ENCODE measurements around the gene UBE2J1.
"Not testable (repeated sequence)": the region's sequence is repeated elsewhere in the genome, so short reads cannot be mapped to it uniquely, and the experiment has no call there.

UBE2J1 gene

DNA sequence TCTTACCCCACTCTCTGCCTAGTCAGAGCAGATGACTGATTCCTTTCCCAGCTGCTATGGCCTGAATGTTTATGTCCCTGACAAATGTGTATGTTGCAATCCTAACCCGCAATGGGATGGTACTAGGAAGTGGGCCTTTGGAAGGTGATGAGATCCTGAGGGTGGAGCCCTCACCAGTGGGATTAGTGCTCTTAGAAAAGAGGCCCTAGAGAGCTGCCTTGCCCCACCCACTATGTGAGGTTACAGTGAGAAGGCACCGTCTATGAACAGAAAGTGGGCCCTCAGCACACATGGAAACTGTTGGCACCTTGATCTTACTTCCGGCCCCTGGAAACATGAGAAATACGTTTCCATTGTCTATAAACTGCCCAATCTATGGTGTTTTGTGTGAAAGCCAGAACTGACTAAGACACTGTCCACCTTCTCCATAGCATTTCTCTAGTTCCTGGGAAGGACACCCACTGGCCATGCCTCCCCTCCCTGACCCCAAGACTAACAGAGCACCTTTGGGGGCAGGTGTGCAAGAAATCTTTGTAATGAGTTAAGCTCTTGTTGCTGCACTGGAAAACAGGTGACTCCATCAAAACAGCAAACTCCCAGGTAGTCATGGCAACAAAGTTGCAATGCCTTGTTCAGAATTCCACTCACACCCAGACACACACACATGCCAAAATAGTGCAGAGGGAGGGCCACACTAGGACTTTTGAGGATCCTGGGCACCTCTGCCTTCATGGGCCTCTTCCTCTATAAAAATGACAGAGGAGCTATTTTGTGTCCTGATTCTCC, 53.6 kb downstream of the UBE2J1 start:
- in situ Hi-C loops (cut with MboI; ENCODE audit: low pct_unique_long_range_greater_than_20kb, low sequenced_read_pairs) = no loop called here
- peak; percentile 41 for DNase-seq

DNA sequence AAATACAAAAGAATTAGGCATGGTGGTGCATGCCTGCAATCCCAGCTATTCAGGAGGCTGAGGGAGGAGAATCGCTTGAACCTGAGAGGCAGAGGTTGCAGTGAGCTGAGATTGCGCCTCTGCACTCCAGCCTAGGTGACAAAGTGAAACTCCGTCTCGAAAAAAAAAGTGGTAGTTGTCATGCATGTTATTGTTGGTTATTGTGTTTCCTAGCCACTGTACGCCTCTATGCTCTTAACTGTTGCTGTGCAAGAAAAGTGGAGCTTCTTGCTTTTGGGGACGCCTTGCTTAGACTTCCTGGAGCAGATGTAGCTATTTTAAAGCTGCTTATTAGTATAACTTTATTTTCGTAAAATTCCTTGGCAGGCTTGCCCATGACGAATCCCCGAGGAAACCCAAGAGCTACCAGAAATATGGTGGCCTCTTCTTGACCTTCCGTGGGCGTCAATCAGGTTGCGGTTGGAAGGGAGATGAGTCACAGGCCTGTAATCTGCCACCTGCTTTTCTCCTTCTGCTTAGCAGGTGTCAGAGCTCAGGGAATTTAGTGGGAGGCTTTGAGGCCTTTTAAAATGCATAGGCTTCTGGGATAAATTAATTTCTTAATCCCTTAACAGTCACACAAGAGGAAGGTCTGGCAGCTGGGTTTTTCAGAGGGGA, 54.7 kb downstream of the UBE2J1 start:
- DNase-seq = peak; percentile 84

DNA sequence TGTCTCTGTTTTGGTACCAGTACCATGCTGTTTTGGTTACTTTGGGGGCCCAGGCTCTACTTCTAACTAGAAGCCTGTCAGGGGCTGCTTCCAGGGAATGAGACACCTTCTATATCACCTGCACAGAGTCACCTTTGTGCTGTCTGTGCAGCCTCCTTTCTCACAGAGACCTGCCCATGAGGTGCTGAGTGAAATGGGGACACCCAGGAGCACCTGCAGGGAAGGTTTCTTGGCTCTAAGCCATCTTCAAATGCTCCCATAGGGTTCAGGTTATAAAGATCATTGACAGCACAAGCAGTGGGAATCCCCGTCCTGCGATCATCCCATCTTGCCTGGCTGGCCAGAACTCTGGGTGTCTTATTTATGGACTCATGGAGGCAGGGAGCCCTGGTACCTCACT, 56.5 kb downstream of the UBE2J1 start:
- in situ Hi-C loops (cut with MboI; ENCODE audit: low pct_unique_long_range_greater_than_20kb, low sequenced_read_pairs) = no loop called here

More for the DNA sequence above, 54.7 kb downstream of the UBE2J1 start:
- in situ Hi-C loops (cut with MboI; ENCODE audit: low pct_unique_long_range_greater_than_20kb, low sequenced_read_pairs) = no loop called here

DNA sequence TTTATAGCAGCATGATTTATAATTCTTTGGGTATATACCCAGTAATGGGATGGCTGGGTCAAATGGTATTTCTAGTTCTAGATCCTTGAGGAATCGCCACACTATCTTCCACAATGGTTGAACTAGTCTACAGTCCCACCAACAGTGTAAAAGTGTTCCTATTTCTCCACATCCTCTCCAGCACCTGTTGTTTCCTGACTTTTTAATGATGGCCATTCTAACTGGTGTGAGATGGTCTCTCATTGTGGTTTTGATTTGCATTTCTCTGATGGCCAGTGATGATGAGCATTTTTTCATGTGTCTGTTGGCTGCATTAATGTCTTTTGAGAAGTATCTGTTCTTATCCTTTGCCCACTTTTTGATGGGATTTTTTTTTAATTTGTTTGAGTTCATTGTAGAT, 57.4 kb downstream of the UBE2J1 start:
- DNase-seq; in situ Hi-C loops (cut with MboI; ENCODE audit: low pct_unique_long_range_greater_than_20kb, low sequenced_read_pairs): not testable (repeated sequence)

More for the DNA sequence above, 56.5 kb downstream of the UBE2J1 start:
- DNase-seq = no peak

DNA sequence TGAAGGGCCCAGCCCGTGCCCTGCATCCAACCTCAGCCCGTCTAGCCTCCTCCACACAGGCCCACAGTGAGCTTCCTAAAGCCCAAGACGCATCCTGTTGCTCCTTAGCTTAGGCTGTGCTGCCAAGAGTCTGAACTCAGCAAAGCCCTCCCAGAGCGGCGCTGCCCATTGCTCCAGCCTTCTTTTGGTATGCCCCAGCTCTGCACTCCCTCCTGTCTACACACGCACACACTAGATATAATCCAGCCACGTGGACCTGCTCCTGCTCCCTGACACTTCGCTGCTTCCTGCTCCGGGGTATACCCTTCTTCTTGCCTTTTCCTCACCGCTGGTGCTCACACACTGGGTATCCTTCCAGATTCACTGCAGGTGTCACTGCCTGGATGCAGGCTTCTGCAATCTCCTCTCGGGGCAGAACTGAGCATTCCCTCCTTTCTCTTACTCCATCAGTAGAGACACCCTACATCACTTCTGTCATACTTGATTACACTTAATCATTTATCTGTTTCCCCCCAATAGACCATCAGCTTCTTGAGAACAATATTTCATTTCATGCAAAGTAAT, 61.2 kb downstream of the UBE2J1 start:
- in situ Hi-C loops (cut with MboI; ENCODE audit: low pct_unique_long_range_greater_than_20kb, low sequenced_read_pairs) = no loop called here
- no peak for DNase-seq

DNA sequence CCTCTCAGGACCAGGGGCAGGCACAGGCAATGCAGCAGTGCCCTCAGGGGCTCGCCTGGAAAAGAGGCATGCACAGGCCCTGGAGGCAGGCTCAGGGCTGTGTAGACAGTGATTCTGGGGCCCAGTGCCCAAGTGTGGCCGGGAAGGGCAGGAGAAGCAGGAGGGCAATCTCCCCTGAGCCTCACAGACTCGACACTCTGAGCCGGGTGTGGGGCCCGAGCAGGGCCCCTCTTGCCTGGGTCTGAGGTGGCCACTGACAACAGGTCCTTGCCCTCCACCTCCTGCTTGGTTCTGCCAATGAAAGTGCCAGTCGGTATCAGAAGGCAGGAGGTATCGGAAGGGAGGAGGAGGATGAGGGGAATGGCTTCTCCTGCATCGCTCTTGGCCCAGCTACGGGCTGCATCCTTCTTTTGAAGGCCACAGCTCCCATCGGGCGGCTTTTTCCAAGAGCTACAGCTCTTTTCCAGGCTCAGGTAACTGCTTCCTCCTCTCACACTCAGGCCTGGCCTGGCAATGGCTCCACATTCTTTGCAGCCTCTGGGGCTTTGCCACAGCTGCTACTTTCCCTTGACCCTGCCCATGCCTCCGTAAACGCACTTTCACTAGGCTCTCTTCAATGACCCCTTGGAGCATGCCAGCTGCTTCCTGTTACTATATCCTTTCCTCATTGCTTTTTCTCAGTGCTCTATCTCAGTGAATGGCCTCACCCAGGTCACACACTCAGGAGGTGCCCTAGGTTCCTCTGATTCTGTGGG, 61.9 kb downstream of the UBE2J1 start:
- DNase-seq = no peak
- in situ Hi-C loops (cut with MboI; ENCODE audit: low pct_unique_long_range_greater_than_20kb, low sequenced_read_pairs) = no loop called here

DNA sequence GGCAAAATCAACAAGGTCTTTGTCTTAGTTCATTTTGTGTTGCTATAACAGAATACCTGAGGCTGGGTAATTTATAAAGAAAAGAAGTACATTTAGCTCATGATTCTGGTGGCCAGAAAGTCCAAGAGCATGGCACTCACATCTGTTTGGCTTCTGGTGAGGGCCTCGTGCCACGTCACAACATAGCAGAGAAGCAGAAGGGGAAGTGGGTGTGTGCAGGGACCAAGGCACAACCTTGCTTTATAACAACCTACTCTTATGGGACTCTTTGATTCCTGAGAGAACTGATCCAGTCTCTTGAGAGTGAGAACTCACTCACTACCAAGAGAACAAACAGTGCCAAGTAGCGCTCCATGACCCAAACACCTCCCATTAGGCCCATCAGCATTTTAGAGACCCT, 62.8 kb downstream of the UBE2J1 start:
- no peak for DNase-seq
- in situ Hi-C loops (cut with MboI; ENCODE audit: low pct_unique_long_range_greater_than_20kb, low sequenced_read_pairs) = no loop called here

DNA sequence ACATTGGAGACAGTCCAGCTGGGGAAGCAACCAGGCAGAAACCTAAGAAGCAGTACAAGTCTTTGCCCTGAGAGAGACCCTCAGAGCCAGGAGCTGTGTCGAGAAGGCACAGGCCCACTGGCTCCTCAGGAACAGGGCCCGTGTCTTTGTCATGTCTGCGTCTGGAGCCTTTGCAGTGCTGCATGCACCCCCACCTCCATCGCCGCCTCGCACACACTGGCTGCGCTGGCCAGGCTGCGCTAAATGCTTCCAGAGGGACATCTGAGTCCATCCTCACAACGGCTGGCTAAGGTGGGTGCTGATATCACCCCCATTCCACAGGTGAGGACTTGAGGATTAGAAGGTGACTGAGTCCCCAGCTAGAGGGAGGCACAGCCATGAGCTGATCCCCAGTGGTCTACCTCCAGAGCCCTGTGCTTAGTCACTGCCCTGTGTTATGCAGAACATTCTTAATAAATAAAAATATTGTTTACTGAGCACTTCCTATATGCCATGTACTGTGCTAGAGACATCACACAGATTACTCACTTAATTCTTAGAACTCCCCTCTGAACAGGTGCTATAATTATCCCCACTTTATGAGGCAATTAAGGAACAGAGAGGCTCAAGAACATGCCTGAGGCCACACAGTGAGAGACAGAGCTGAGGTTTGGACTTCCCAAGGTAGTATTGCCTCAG, 65.0 kb downstream of the UBE2J1 start:
- in situ Hi-C loops (cut with MboI; ENCODE audit: low pct_unique_long_range_greater_than_20kb, low sequenced_read_pairs) = no loop called here
- no peak for DNase-seq

DNA sequence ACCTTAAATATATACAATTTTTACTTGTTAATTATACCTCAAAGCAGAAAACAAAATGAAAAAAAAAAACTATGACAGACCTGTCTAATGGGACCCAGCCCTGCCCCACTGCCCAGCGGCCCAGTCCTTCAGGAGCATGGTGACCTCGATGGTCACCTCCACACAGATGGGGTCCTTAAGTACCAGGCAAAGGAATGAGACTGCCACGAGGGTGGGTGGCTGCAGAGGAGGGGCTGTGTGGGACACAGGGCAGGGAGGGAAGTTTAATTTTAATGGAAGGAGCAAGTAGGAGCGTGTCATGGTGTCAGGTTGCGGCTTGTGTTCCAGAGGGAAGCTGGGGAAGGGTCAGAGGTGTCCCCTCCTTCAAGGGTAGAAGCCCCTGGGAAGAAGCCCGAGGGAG, 66.0 kb downstream of the UBE2J1 start:
- no peak for DNase-seq
- in situ Hi-C loops (cut with MboI; ENCODE audit: low pct_unique_long_range_greater_than_20kb, low sequenced_read_pairs) = no loop called here

DNA sequence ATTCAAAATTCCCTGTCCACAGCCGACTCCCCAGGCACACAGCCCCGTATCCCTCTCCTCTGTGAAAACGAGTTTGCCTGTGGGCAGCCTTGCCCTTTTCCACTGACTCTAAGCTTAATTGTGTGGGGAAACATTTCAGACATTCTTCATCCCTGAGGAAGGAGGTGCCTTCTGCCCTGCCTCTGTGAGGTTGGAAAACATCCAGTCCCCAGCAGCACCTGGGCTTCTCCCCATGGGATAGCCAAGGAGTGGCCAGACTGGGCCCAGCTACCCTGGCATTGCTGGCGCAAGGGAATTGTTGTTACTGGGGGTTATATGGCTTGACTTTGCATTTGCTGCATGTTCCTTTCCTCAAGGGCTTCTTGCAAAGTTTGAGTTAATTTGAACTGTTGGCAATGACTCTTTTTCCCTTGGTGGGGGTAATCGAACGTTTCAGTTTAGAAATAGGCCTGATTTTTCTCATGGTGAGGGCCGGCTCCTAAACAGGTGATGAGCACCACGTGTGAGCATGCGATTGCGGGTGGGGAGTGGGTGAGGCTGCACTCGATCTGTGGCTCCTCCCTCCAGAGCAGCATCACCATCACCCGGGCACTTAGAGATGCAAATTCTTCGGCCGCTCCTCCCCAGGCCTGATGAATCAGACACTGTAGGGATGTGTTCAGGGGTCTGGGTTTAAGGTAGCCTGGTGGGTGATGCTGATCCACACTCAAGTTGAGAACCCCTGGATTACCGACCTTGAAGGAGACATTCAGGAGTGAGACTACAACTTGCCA, 67.4 kb downstream of the UBE2J1 start:
- in situ Hi-C loops (cut with MboI; ENCODE audit: low pct_unique_long_range_greater_than_20kb, low sequenced_read_pairs) = no loop called here
- no peak for DNase-seq

DNA sequence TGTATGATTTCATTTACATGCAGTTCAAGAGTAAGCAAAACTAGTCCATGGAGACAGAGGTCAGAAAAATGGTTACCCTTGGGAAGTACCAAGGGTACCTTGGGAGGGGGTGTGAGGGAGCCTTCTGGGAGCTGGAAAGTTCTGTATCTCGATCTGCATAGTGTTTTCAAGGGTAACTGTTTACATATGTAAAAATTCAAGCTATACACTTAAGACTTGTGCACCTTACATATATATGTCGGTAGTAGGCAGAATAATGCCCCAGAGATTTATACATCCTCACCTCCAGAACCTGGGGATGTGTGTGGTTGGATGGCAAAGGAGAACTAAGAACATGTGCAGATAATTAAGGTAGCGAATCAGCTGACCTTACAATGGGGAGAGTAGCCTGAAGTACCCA, 68.4 kb downstream of the UBE2J1 start:
- no peak for DNase-seq
- in situ Hi-C loops (cut with MboI; ENCODE audit: low pct_unique_long_range_greater_than_20kb, low sequenced_read_pairs) = no loop called here

DNA sequence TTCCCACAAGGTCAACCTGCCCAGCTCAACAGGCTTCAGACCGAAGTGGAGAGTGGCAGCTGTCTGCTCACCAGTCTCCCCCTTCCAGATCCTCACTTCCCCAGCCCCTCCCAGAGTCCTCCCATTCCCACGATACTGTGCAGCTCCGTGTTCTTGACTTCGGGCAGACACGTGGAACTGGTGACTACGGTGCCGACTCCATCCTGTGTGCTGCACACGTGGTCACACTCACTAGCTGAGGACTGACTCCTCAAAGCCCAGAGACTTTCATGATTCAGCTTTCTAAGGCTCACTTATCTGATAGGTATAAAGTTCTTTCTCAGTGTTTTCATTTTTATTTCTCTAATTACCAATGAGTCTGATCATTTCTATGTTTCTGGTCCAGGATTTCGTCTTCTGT, 69.8 kb downstream of the UBE2J1 start:
- in situ Hi-C loops (cut with MboI; ENCODE audit: low pct_unique_long_range_greater_than_20kb, low sequenced_read_pairs) = no loop called here
- no peak for DNase-seq

DNA sequence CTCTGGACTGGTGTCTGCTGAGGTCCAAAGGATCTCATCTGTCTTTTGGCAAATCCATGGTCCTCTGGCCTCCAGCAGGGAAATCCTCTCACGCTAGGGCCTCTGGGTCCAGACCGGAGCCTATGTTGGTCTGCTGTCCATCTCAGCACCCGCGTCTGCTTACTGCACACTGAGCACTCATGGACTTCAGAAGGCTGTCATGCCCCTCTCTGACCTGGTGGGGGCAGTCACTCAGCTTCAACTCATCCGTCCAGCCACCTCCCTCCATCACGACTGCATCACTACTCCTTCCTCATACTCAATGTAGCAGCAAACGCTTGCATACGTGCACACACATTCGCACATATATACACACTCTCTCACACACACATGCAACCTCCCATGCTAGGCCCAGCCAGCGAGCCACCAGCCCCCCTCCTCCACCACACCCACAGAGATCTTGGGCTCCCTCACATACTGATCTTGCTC, 70.7 kb downstream of the UBE2J1 start:
- in situ Hi-C loops (cut with MboI; ENCODE audit: low pct_unique_long_range_greater_than_20kb, low sequenced_read_pairs) = no loop called here
- DNase-seq = peak; percentile 88

DNA sequence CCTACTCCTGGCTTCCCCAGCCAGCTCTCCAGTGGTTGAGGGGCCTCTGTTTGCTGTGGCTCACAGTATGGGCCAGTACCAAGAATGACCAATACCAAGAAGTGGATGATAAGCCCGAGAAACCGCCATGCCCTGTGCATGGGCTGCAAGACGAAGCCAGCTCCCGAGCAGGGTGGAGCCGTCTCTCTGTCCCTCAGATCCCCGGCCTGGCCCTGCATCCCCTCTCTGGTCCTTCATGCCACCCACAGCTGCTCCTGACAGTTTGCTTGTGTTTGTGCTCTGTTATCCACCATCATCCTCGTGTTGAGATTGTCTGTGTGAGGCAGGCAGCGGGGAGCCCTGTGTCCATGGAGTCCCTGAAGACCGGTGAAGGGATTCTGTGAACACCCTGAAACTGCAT, 73.6 kb downstream of the UBE2J1 start:
- in situ Hi-C loops (cut with MboI; ENCODE audit: low pct_unique_long_range_greater_than_20kb, low sequenced_read_pairs) = no loop called here
- DNase-seq = no peak
